Loucy (cell line): ENCODE data around the gene RREB1.

Source experiments
- H2AFZ ChIP-seq: fragments of 200-600 bp; sonication (generic); 2 replicates; pipeline ENCODE4 v1.6.0; 2016; ENCODE audit warnings: antibody characterized with exemption, mild to moderate bottlenecking, low read length, moderate library complexity
- H3F3A ChIP-seq: fragments of 200-600 bp; 2 replicates; pipeline ENCODE4 v1.6.0; 2016; ENCODE audit warnings: antibody characterized with exemption, low read depth, mild to moderate bottlenecking
- H3K27me3 ChIP-seq: fragments of 200-600 bp; sonication (generic); 2 replicates; pipeline ENCODE4 v1.6.1; 2014; ENCODE audit warnings: low read length, mild to moderate bottlenecking; ENCODE audit not compliant: insufficient read depth, poor library complexity, severe bottlenecking
- H3K36me3 ChIP-seq: fragments of 200-600 bp; sonication (generic); 2 replicates; pipeline ENCODE4 v1.6.1; 2016; ENCODE audit warnings: low read length; ENCODE audit not compliant: insufficient read depth
- H3K4me1 ChIP-seq: fragments of 200-600 bp; sonication (generic); 2 replicates; pipeline ENCODE4 v1.5.1; 2014; ENCODE audit warnings: low read length, mild to moderate bottlenecking; ENCODE audit not compliant: insufficient read depth, poor library complexity, severe bottlenecking
- H3K4me2 ChIP-seq: fragments of 200-600 bp; sonication (generic); 2 replicates; pipeline ENCODE4 v1.6.0; 2014; ENCODE audit warnings: antibody characterized with exemption, low read length, low read depth, mild to moderate bottlenecking; ENCODE audit not compliant: poor library complexity, severe bottlenecking
- H3K4me3 ChIP-seq: fragments of 200-600 bp; sonication (generic); 2 replicates; pipeline ENCODE4 v1.5.1; 2014; ENCODE audit warnings: low read length, mild to moderate bottlenecking, mixed read lengths; ENCODE audit not compliant: poor library complexity, severe bottlenecking
- H3K79me2 ChIP-seq: fragments of 200-600 bp; sonication (generic); 2 replicates; pipeline ENCODE4 v1.6.1; 2014; ENCODE audit warnings: low read length; ENCODE audit not compliant: insufficient read depth
- H3K9ac ChIP-seq: fragments of 200-600 bp; sonication (generic); 2 replicates; pipeline ENCODE4 v1.6.0; 2014; ENCODE audit warnings: mild to moderate bottlenecking, low read depth, low read length, moderate library complexity; ENCODE audit not compliant: poor library complexity, severe bottlenecking
- H3K9me2 ChIP-seq: fragments of 200-600 bp; sonication (generic); replicated peaks from 2 replicates; pipeline ENCODE4 v1.6.1; 2016; ENCODE audit warnings: low read depth, low read length, mixed read lengths
- H3K9me3 ChIP-seq: fragments of 200-600 bp; sonication (generic); 2 replicates; pipeline ENCODE4 v1.6.1; 2014; ENCODE audit warnings: mild to moderate bottlenecking, antibody characterized with exemption, low read length, low read depth; ENCODE audit not compliant: insufficient read depth
- H4K20me1 ChIP-seq: fragments of 200-600 bp; sonication (generic); 2 replicates; pipeline ENCODE4 v1.6.0; 2014; ENCODE audit warnings: antibody characterized with exemption, low read length, mild to moderate bottlenecking; ENCODE audit not compliant: insufficient read depth, poor library complexity, severe bottlenecking
- CTCF ChIP-seq: fragments of 200-600 bp; sonication (generic); conservative IDR thresholded peaks from 2 replicates; pipeline ENCODE4 v1.5.1; 2014; ENCODE audit warnings: mild to moderate bottlenecking, antibody characterized with exemption, low read length
- EZH2phosphoT487 ChIP-seq: fragments of 200-600 bp; IDR thresholded peaks from 2 replicates; pipeline ENCODE4 v1.6.1; 2018; ENCODE audit warnings: antibody characterized with exemption, mild to moderate bottlenecking, moderate library complexity, borderline replicate concordance

Gene RREB1

DNA sequence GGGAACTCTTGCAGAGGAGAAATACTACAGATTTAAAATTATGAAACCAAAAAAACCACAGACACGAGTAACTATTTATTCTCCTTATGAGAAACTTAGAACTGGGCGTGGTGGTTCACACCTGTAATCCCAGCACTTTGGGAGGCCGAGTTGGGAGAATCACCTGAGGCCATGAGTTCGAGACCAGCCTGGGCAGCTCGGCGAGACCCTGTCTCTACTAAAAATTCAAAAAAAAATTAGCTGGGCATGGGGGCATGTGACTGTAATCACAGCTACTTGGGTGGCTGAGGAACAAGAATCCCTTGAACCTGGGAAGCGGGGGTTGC lies 168.4 kb downstream of the RREB1 start:
- Histone ChIP-seq H3K79me2 (no peaks in the 10 kb centered on the region), H3K36me3 (no peaks in the 10 kb centered on the region), H3K9me3 (no peaks in the 10 kb centered on the region), H3K4me2 (no peak overlapping the region), H3F3A (no peaks in the 10 kb centered on the region), H2AFZ (no peak overlapping the region), H3K4me1 (no peaks in the 10 kb centered on the region), H3K9me2 (no peaks in the 10 kb centered on the region), H3K4me3 (no peak overlapping the region), H4K20me1 (no peaks in the 10 kb centered on the region), H3K9ac (no peak overlapping the region), H3K27me3 (no peaks in the 10 kb centered on the region)
- TF ChIP-seq EZH2phosphoT487 (no peak), CTCF (no peak)

- TF ChIP-seq CTCF: no peak
- TF ChIP-seq EZH2phosphoT487: no peak
- Histone ChIP-seq H3K27me3 (no peaks in the 10 kb centered on the region), H3K9me3 (no peaks in the 10 kb centered on the region), H2AFZ (no peak overlapping the region), H3F3A (no peaks in the 10 kb centered on the region), H3K4me3 (no peak overlapping the region), H4K20me1 (no peaks in the 10 kb centered on the region), H3K4me2 (no peak overlapping the region), H3K79me2 (no peaks in the 10 kb centered on the region), H3K36me3 (peaks cover 32% of the 10 kb centered on the region; the same call in 1 of the 2 replicates), H3K4me1 (no peaks in the 10 kb centered on the region), H3K9me2 (no peaks in the 10 kb centered on the region), H3K9ac (no peak overlapping the region)
Measured at GRCh38 chr6:7282097-7282906, 174.5 kb downstream of the RREB1 start.

- Histone ChIP-seq H3K79me2 (no peaks in the 10 kb centered on the region), H3K4me2 (no peak overlapping the region), H3K9me3 (no peaks in the 10 kb centered on the region), H3K36me3 (peaks cover 46% of the 10 kb centered on the region; the same call in 1 of the 2 replicates), H3K4me1 (no peaks in the 10 kb centered on the region), H3K4me3 (no peak overlapping the region), H3K27me3 (no peaks in the 10 kb centered on the region), H3K9me2 (no peaks in the 10 kb centered on the region), H3F3A (no peaks in the 10 kb centered on the region), H3K9ac (no peak overlapping the region), H4K20me1 (no peaks in the 10 kb centered on the region), H2AFZ (no peak overlapping the region)
- TF ChIP-seq CTCF: no peak
- no peak for TF ChIP-seq EZH2phosphoT487
Measured at GRCh38 chr6:7283676-7284075, 175.9 kb downstream of the RREB1 start.
